PFSK-1 (cell line): Measurements from ENCODE around the gene WDR33.

Experiments used
- FOXP2 ChIP-seq: optimal IDR thresholded peaks from 2 replicates; pipeline ENCODE3; 2011; ENCODE audit warnings: borderline replicate concordance, control low read depth, inconsistent platforms; ENCODE audit not compliant: insufficient read depth; ENCODE audit errors: extremely low read length, extremely low read depth
- POLR2AphosphoS5 ChIP-seq: IDR thresholded peaks from 2 replicates; pipeline ENCODE4 v1.6.1; 2012; ENCODE audit warnings: low read depth, mild to moderate bottlenecking, control low read depth, low read length, moderate library complexity
- SIN3A ChIP-seq: IDR thresholded peaks from 2 replicates; pipeline ENCODE4 v1.6.1; 2012; ENCODE audit warnings: mild to moderate bottlenecking, low read length, moderate library complexity, borderline replicate concordance; ENCODE audit not compliant: insufficient read depth
- TAF1 ChIP-seq: IDR thresholded peaks from 2 replicates; pipeline ENCODE4 v1.6.1; 2012; ENCODE audit warnings: low read length, control low read depth, borderline replicate concordance; ENCODE audit not compliant: insufficient read depth
- TF ChIP-seq, protein P1 (sequence below), 2 experiments: IDR thresholded peaks; 2 replicates each; pipeline versions ENCODE4 v1.6.1 to v1.8.0; 2011 to 2012; ENCODE audit warnings: low read depth in 2 of 2, low read length in 2 of 2, control low read depth in 1 of 2, inconsistent platforms in 1 of 2, mild to moderate bottlenecking in 1 of 2, moderate library complexity in 1 of 2; ENCODE audit not compliant: insufficient read depth in 1 of 2

The WDR33 gene

DNA sequence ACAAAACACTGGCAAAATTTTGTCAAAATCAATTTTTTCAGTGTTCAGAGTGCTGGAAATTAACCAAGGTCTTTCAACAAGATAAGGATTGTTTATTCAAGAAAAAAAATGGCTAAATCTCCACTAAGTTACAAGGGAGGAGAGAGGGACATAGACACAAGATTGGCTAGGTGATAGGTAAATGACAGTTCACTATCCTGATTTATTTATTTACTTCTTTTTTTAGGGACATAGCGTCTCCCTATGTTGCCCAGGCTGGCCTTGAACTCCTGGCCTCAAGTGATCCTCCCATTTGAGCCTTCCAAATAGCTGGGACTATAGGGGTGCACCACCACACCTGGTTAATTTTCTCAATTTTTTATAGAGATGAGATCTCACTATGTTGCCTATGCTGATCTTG is 3.7 kb upstream of the WDR33 start:
- TF ChIP-seq TAF1 (no peak), FOXP2 (no peak), SIN3A (no peak), POLR2AphosphoS5 (no peak)
- TF ChIP-seq, protein P1, sequence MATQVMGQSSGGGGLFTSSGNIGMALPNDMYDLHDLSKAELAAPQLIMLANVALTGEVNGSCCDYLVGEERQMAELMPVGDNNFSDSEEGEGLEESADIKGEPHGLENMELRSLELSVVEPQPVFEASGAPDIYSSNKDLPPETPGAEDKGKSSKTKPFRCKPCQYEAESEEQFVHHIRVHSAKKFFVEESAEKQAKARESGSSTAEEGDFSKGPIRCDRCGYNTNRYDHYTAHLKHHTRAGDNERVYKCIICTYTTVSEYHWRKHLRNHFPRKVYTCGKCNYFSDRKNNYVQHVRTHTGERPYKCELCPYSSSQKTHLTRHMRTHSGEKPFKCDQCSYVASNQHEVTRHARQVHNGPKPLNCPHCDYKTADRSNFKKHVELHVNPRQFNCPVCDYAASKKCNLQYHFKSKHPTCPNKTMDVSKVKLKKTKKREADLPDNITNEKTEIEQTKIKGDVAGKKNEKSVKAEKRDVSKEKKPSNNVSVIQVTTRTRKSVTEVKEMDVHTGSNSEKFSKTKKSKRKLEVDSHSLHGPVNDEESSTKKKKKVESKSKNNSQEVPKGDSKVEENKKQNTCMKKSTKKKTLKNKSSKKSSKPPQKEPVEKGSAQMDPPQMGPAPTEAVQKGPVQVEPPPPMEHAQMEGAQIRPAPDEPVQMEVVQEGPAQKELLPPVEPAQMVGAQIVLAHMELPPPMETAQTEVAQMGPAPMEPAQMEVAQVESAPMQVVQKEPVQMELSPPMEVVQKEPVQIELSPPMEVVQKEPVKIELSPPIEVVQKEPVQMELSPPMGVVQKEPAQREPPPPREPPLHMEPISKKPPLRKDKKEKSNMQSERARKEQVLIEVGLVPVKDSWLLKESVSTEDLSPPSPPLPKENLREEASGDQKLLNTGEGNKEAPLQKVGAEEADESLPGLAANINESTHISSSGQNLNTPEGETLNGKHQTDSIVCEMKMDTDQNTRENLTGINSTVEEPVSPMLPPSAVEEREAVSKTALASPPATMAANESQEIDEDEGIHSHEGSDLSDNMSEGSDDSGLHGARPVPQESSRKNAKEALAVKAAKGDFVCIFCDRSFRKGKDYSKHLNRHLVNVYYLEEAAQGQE (IDR thresholded peaks at IDR 0.05; ENCODE audit: insufficient read depth in 1 of 2, low read depth in 2 of 2, low read length in 2 of 2), result no peak

DNA sequence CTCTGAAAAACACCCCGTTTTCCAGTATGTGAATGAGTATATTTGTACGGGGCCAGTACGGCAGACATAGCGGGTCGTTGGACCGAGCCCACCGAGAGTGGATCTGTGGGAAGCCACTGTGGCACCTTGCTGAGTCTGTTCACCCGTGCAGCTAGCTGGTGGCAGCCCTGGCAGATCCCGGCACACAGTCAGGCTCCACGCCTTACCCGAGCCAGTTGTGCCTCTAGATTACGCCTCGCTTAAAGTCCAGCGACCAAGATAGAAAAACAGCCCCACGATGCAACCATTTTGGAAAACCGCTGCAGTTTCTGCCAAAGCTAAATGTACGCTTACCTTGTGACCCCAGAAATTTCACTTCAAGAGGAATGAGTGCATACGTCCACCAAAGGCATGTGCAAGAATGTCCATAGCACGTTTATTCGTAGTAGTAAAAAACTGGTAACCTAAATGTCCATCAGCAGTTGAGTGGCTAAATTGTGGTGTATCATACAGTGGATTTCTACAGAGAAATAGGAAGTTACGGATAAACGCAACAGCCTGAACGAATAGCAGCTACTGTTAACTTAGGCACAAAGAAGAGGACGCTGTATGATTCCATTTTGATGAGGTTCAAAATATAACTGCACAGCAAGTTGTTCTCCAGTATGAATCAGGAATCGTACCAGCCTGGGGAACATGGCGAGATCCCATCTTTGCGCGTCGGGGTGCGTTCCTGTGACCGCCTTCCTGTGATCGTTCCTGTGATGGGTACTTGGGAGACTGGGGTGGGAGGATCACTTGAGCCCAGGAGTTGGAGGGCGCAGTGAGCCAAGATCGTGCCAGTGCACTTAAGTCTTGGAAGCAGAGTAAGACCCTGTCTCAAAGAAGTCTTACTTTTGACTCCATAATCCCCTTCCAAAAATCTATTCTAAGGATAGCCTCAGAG is 688 bp upstream of the WDR33 start:
- TF ChIP-seq, protein P1 (IDR thresholded peaks at IDR 0.05; ENCODE audit: insufficient read depth in 1 of 2, low read depth in 2 of 2, low read length in 2 of 2), result no peak

DNA sequence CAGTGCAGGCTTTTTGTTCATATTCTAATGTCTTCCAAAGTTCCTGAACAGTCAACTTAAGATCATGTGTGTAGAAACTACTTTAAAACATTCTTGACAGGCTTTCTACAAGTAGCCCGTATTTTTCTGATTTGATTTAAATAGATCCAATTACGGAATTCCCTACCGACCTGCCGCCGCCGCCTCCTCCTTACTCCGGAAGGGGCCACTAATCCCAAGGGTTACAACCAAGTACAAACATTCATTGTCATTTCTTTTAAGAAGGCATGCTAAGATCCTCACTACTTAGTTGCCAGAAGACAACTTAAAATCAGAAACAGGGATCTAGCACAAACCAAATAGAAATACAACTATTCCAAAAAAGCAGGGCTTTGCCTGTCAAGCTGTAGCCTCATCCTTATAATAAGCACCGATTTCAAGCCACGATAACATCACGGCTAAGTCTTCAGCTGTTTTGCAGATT is 784 bp downstream of the WDR33 start:
- TF ChIP-seq SIN3A, result no peak
- TF ChIP-seq, protein P1 (IDR thresholded peaks at IDR 0.05; ENCODE audit: insufficient read depth in 1 of 2, low read depth in 2 of 2, low read length in 2 of 2), result no peak
- no peak for TF ChIP-seq FOXP2
- no peak for TF ChIP-seq TAF1
- TF ChIP-seq POLR2AphosphoS5, result no peak

DNA sequence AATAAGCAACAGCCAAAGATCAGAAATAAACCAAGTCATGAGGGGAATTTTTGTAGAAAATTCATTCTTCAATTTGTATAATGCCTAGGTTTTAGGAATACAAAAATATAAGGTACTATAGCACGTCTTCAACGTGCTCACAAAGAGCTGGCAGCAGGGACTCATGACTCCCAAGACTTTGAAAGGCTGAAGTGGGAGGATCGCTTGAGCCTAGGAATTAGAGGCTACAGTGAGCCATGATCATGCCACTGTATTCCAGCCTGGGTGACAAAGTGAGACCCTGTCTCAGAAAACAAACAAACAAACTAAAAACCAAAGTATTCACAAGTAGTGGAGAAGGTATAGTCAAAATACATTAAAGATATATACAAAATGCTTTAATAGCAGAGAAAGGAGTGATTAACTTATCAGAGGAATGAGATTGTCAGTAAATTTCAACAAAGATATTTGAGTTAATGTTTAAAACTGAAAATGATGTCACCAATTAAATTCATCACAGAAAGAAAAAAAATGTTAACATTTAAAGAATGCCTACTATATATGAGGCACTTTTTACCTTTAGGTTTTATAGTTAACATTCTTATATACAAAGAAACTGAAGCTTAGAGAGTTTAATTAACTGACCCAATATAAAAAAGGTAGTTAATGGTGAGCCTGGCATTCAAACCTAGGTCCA is 3.2 kb downstream of the WDR33 start:
- TF ChIP-seq POLR2AphosphoS5 (no peak), FOXP2 (no peak), TAF1 (no peak), SIN3A (no peak)
- TF ChIP-seq, protein P1 (IDR thresholded peaks at IDR 0.05; ENCODE audit: insufficient read depth in 1 of 2, low read depth in 2 of 2, low read length in 2 of 2), result no peak

DNA sequence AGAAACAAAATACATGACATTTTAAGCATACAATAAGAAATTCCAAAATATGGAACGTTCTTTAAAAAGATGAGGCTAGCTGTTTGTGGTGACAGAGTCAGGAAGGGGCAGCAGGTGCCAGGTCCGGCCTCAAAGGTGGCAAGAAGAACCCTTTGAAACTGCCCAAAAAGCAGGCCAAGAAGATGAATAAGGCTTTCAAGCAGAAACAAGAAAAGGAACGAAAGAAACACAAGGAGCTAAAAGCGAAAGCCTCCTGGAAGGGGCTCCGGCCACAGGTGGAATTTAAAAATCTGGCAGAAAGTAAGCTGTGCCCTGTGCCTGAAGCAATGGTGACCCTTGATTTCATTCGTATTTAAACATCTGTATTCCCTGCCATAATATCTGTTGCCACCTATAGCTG is 5.5 kb downstream of the WDR33 start:
- TF ChIP-seq SIN3A (no peak), POLR2AphosphoS5 (no peak), TAF1 (no peak), FOXP2 (no peak)
- TF ChIP-seq, protein P1 (IDR thresholded peaks at IDR 0.05; ENCODE audit: insufficient read depth in 1 of 2, low read depth in 2 of 2, low read length in 2 of 2), result no peak
